Mesodermal cell (in vitro differentiated cells): ENCODE data around the gene UBE3A.

Source experiments
- H3K27ac ChIP-seq: 2 replicates; pipeline ENCODE4 v1.7.0; 2013; ENCODE audit warnings: mild to moderate bottlenecking, low read depth, low read length, moderate library complexity; ENCODE audit not compliant: severe bottlenecking
- H3K36me3 ChIP-seq: 2 replicates; pipeline ENCODE4 v1.7.1; 2013; ENCODE audit warnings: mild to moderate bottlenecking, low read length, moderate library complexity; ENCODE audit not compliant: control insufficient read depth, insufficient read depth
- H3K4me1 ChIP-seq: one replicate; pipeline ENCODE4 v1.7.1; 2013; ENCODE audit warnings: mild to moderate bottlenecking, low read length; ENCODE audit not compliant: insufficient read depth, control insufficient read depth, poor library complexity, severe bottlenecking
- H3K4me3 ChIP-seq: 2 replicates; pipeline ENCODE4 v1.7.0; 2013; ENCODE audit warnings: low read length, control low read depth, mild to moderate bottlenecking; ENCODE audit not compliant: insufficient read depth, poor library complexity, severe bottlenecking; ENCODE audit errors: extremely low read depth
- H3K9me3 ChIP-seq: 2 replicates; pipeline ENCODE4 v1.7.1; 2013; ENCODE audit warnings: mild to moderate bottlenecking, low read length, moderate library complexity; ENCODE audit not compliant: control insufficient read depth
- WGBS, 2 experiments: methylation state at CpG; one replicate each; pipeline ENCODE4 v1.1.5; 2013; ENCODE audit warnings: missing lambda C conversion rate in 2 of 2; ENCODE audit not compliant: insufficient coverage in 2 of 2; 5-methylcytosine and 5-hydroxymethylcytosine counted together

UBE3A gene

GRCh38 chr15:25378501-25378901, 60.3 kb downstream of the UBE3A start:
- H3K27ac ChIP-seq, result no peak overlapping the region
- no peaks in the 10 kb centered on the region for H3K4me1 ChIP-seq
- no peak overlapping the region for H3K4me3 ChIP-seq
- no peaks in the 10 kb centered on the region for H3K9me3 ChIP-seq
- peaks cover 34% of the 10 kb centered on the region for H3K36me3 ChIP-seq
- 92% methylated on average over 2 of the region's 2 CpGs; no CpG with 5 or more reads in 1 of the 2 experiments for WGBS, 2 experiments

GRCh38 chr15:25375557-25375956, 63.3 kb downstream of the UBE3A start:
- Histone ChIP-seq H3K4me3 (no peak overlapping the region), H3K27ac (no peak overlapping the region), H3K9me3 (no peaks in the 10 kb centered on the region), H3K36me3 (peaks cover 57% of the 10 kb centered on the region), H3K4me1 (no peaks in the 10 kb centered on the region)
- WGBS, 2 experiments, result 90 to 95% methylated on average over 3 of the region's 5 CpGs

- Histone ChIP-seq H3K4me3 (no peak overlapping the region), H3K27ac (no peak overlapping the region), H3K36me3 (peaks cover 55% of the 10 kb centered on the region), H3K4me1 (no peaks in the 10 kb centered on the region), H3K9me3 (no peaks in the 10 kb centered on the region)
- 91 to 93% methylated on average over 1 to 2 of the region's 3 CpGs for WGBS, 2 experiments
Observed at GRCh38 chr15:25374143-25374542, 64.7 kb downstream of the UBE3A start.

- H3K4me3 ChIP-seq, result no peak overlapping the region
- H3K9me3 ChIP-seq, result no peaks in the 10 kb centered on the region
- WGBS, 2 experiments, result no CpG with 5 or more reads among the region's 1 CpG
- H3K27ac ChIP-seq, result no peak overlapping the region
- peaks cover 59% of the 10 kb centered on the region for H3K36me3 ChIP-seq
- no peaks in the 10 kb centered on the region for H3K4me1 ChIP-seq
Observed at GRCh38 chr15:25372298-25372697, 66.5 kb downstream of the UBE3A start.

- H3K4me3 ChIP-seq, result no peak overlapping the region
- H3K36me3 ChIP-seq, result peaks cover 52% of the 10 kb centered on the region
- WGBS, 2 experiments, result 100% methylated on average over 1 of the region's 1 CpG
- H3K9me3 ChIP-seq, result no peaks in the 10 kb centered on the region
- no peak overlapping the region for H3K27ac ChIP-seq
- H3K4me1 ChIP-seq, result no peaks in the 10 kb centered on the region
Observed at GRCh38 chr15:25368850-25369249, 70.0 kb downstream of the UBE3A start.

GRCh38 chr15:25366058-25366457, 72.8 kb downstream of the UBE3A start:
- 100% methylated on average over 1 of the region's 1 CpG; no CpG with 5 or more reads in 1 of the 2 experiments for WGBS, 2 experiments
- H3K27ac ChIP-seq, result no peak overlapping the region
- H3K4me1 ChIP-seq, result no peaks in the 10 kb centered on the region
- H3K4me3 ChIP-seq, result no peak overlapping the region
- H3K9me3 ChIP-seq, result no peaks in the 10 kb centered on the region
- peaks cover 33% of the 10 kb centered on the region for H3K36me3 ChIP-seq

GRCh38 chr15:25362545-25362944, 76.3 kb downstream of the UBE3A start:
- WGBS, 2 experiments, result 100% methylated on average over 1 of the region's 1 CpG
- Histone ChIP-seq H3K4me3 (no peak overlapping the region), H3K27ac (no peak overlapping the region), H3K9me3 (no peaks in the 10 kb centered on the region), H3K36me3 (peaks cover 26% of the 10 kb centered on the region), H3K4me1 (no peaks in the 10 kb centered on the region)

- no CpG with 5 or more reads among the region's 2 CpGs for WGBS, 2 experiments
Observed at GRCh38 chr15:25347707-25348106, 91.1 kb downstream of the UBE3A start.

GRCh38 chr15:25346371-25346770, 92.5 kb downstream of the UBE3A start:
- H3K36me3 ChIP-seq, result peaks cover 45% of the 10 kb centered on the region
- H3K4me3 ChIP-seq, result no peak overlapping the region
- H3K9me3 ChIP-seq, result no peaks in the 10 kb centered on the region
- no peak overlapping the region for H3K27ac ChIP-seq
- WGBS, 2 experiments, result no CpG with 5 or more reads among the region's 3 CpGs
- no peaks in the 10 kb centered on the region for H3K4me1 ChIP-seq

More at GRCh38 chr15:25347707-25348106, 91.1 kb downstream of the UBE3A start:
- no peaks in the 10 kb centered on the region for H3K9me3 ChIP-seq
- peaks cover 42% of the 10 kb centered on the region for H3K36me3 ChIP-seq
- H3K4me1 ChIP-seq, result no peaks in the 10 kb centered on the region
- H3K27ac ChIP-seq, result no peak overlapping the region
- no peak overlapping the region for H3K4me3 ChIP-seq

GRCh38 chr15:25345943-25346342, 92.9 kb downstream of the UBE3A start:
- Histone ChIP-seq H3K4me3 (no peak overlapping the region), H3K4me1 (no peaks in the 10 kb centered on the region), H3K36me3 (peaks cover 43% of the 10 kb centered on the region), H3K27ac (no peak overlapping the region), H3K9me3 (no peaks in the 10 kb centered on the region)
- no CpG with 5 or more reads among the region's 3 CpGs for WGBS, 2 experiments

GRCh38 chr15:25342629-25343028, 96.2 kb downstream of the UBE3A start:
- H3K27ac ChIP-seq, result no peak overlapping the region
- peaks cover 47% of the 10 kb centered on the region for H3K36me3 ChIP-seq
- H3K4me1 ChIP-seq, result no peaks in the 10 kb centered on the region
- no peak overlapping the region for H3K4me3 ChIP-seq
- WGBS, 2 experiments, result 75% methylated on average over 1 of the region's 3 CpGs; no CpG with 5 or more reads in 1 of the 2 experiments
- no peaks in the 10 kb centered on the region for H3K9me3 ChIP-seq
